H9 (cell line): ENCODE data around the gene GPI. TPM values are rescaled to one million over a fixed set of nuclear protein-coding genes. Genes with fewer than 3 reads are reported as not detected.

Experiments
- DNase-seq: peaks from one replicate; pipeline ENCODE4 v3.0.0-alpha.2; 2017
- H2AFZ ChIP-seq: one replicate; pipeline ENCODE4 v1.6.1; 2013; ENCODE audit warnings: mild to moderate bottlenecking, low read length, control low read depth, moderate library complexity
- H2AK5ac ChIP-seq: 2 replicates; pipeline ENCODE4 v1.6.1; 2013; ENCODE audit warnings: low read length, control low read depth, mixed read lengths; ENCODE audit not compliant: insufficient read length
- H2BK120ac ChIP-seq: one replicate; pipeline ENCODE4 v1.6.1; 2013; ENCODE audit warnings: low read depth, mild to moderate bottlenecking, low read length, control low read depth, inconsistent platforms; ENCODE audit not compliant: poor library complexity, severe bottlenecking
- H2BK12ac ChIP-seq: 2 replicates; pipeline ENCODE4 v1.6.1; 2013; ENCODE audit warnings: low read length, control low read depth, mixed read lengths, low read depth; ENCODE audit not compliant: insufficient read length
- H2BK15ac ChIP-seq: 2 replicates; pipeline ENCODE4 v1.6.1; 2013; ENCODE audit warnings: low read depth, low read length, control low read depth
- H2BK20ac ChIP-seq: one replicate; pipeline ENCODE4 v1.6.1; 2013; ENCODE audit warnings: low read depth, mild to moderate bottlenecking, low read length, control low read depth, inconsistent platforms; ENCODE audit not compliant: poor library complexity, severe bottlenecking
- H2BK5ac ChIP-seq: 2 replicates; pipeline ENCODE4 v1.6.1; 2013; ENCODE audit warnings: low read length, control low read depth, mixed read lengths; ENCODE audit not compliant: insufficient read length
- H3K14ac ChIP-seq: 2 replicates; pipeline ENCODE4 v1.6.1; 2013; ENCODE audit warnings: low read length, control low read depth; ENCODE audit not compliant: insufficient read depth
- H3K18ac ChIP-seq: 2 replicates; pipeline ENCODE4 v1.6.1; 2013; ENCODE audit warnings: low read depth, mild to moderate bottlenecking, mixed read lengths, low read length, control low read depth; ENCODE audit not compliant: insufficient read length
- H3K23ac ChIP-seq: 2 replicates; pipeline ENCODE4 v1.6.1; 2013; ENCODE audit warnings: low read length, control low read depth, mixed read lengths, low read depth; ENCODE audit not compliant: insufficient read length
- H3K23me2 ChIP-seq: 2 replicates; pipeline ENCODE4 v1.6.1; 2013; ENCODE audit warnings: low read depth, mild to moderate bottlenecking, mixed read lengths, low read length, control low read depth; ENCODE audit not compliant: insufficient read length, poor library complexity, severe bottlenecking
- H3K27ac ChIP-seq: 2 replicates; pipeline ENCODE4 v1.5.1; 2013; ENCODE audit warnings: low read length, control low read depth, mixed read lengths, low read depth; ENCODE audit not compliant: insufficient read length
- H3K27me3 ChIP-seq: 2 replicates; pipeline ENCODE4 v1.6.1; 2013; ENCODE audit warnings: low read length, control low read depth, inconsistent platforms; ENCODE audit not compliant: insufficient read depth
- H3K4ac ChIP-seq: 2 replicates; pipeline ENCODE4 v1.6.1; 2013; ENCODE audit warnings: low read depth, mild to moderate bottlenecking, control low read depth, inconsistent platforms, low read length, moderate library complexity
- H3K4me1 ChIP-seq: 2 replicates; pipeline ENCODE4 v1.6.1; 2013; ENCODE audit warnings: low read length, control low read depth, inconsistent platforms; ENCODE audit not compliant: insufficient read depth
- H3K4me2 ChIP-seq: 2 replicates; pipeline ENCODE4 v1.6.1; 2013; ENCODE audit warnings: low read length, control low read depth, mixed read lengths; ENCODE audit not compliant: insufficient read length, insufficient read depth
- H3K56ac ChIP-seq: 2 replicates; pipeline ENCODE4 v1.6.1; 2013; ENCODE audit warnings: low read depth, mild to moderate bottlenecking, mixed read lengths, low read length, control low read depth; ENCODE audit not compliant: insufficient read length
- H3K79me1 ChIP-seq: 2 replicates; pipeline ENCODE4 v1.6.1; 2013; ENCODE audit warnings: low read depth, mild to moderate bottlenecking, moderate library complexity, low read length, control low read depth, inconsistent platforms; ENCODE audit not compliant: insufficient read depth, poor library complexity, severe bottlenecking
- H3K79me2 ChIP-seq: 2 replicates; pipeline ENCODE4 v1.6.1; 2013; ENCODE audit warnings: low read length, control low read depth, inconsistent platforms; ENCODE audit not compliant: insufficient read depth
- H3K9ac ChIP-seq: 2 replicates; pipeline ENCODE4 v1.6.1; 2013; ENCODE audit warnings: low read length, control low read depth, mixed read lengths; ENCODE audit not compliant: insufficient read length; ENCODE audit errors: extremely low read depth
- H3K9me3 ChIP-seq: one replicate; pipeline ENCODE4 v1.6.1; 2013; ENCODE audit warnings: low read depth, low read length, inconsistent platforms; ENCODE audit not compliant: control insufficient read depth
- H3T11ph ChIP-seq: one replicate; pipeline ENCODE4 v1.6.1; 2013; ENCODE audit warnings: mild to moderate bottlenecking, low read length, control low read depth, inconsistent platforms
- H4K20me1 ChIP-seq: one replicate; pipeline ENCODE4 v1.6.1; 2013; ENCODE audit not compliant: control insufficient read depth, insufficient read length, insufficient read depth
- H4K5ac ChIP-seq: 2 replicates; pipeline ENCODE4 v1.6.1; 2013; ENCODE audit warnings: low read depth, mild to moderate bottlenecking, mixed read lengths, low read length, control low read depth; ENCODE audit not compliant: insufficient read length
- H4K8ac ChIP-seq: replicated peaks from 2 replicates; pipeline ENCODE4 v1.6.1; 2013; ENCODE audit warnings: low read length, control low read depth, mixed read lengths, low read depth; ENCODE audit not compliant: insufficient read length
- H4K91ac ChIP-seq: 2 replicates; pipeline ENCODE4 v1.6.1; 2013; ENCODE audit warnings: low read depth, mild to moderate bottlenecking, moderate library complexity, mixed read lengths, low read length, control low read depth; ENCODE audit not compliant: insufficient read length
- H3K27ac Mint-ChIP-seq, 3 experiments: 2 replicates in 2 of 3; 3 replicates in 1 of 3; pipeline ENCODE4 v1.8.0; 2020 to 2021; ENCODE audit warnings: mixed read lengths in 3 of 3, mild to moderate bottlenecking in 1 of 3, moderate library complexity in 1 of 3
- H3K27me3 Mint-ChIP-seq: 2 replicates; pipeline ENCODE4 v1.8.0; 2021; ENCODE audit warnings: low read depth, mild to moderate bottlenecking, moderate library complexity, mixed read lengths
- H3K36me3 Mint-ChIP-seq, 3 experiments: 2 replicates in 2 of 3; 3 replicates in 1 of 3; pipeline ENCODE4 v1.8.0; 2020 to 2021; ENCODE audit warnings: low read depth in 3 of 3, mixed read lengths in 3 of 3; ENCODE audit not compliant: insufficient read depth in 1 of 3
- H3K4me1 Mint-ChIP-seq, 2 experiments: 2 replicates each; pipeline ENCODE4 v1.8.0; 2020; ENCODE audit warnings: mixed read lengths in 2 of 2
- H3K4me3 Mint-ChIP-seq, 2 experiments: 2 replicates in 1 of 2; 3 replicates in 1 of 2; pipeline ENCODE4 v1.8.0; 2020 to 2021; ENCODE audit warnings: mild to moderate bottlenecking in 2 of 2, mixed read lengths in 2 of 2, moderate library complexity in 1 of 2
- H3K9me3 Mint-ChIP-seq, 2 experiments: 2 replicates in 1 of 2; 3 replicates in 1 of 2; pipeline ENCODE4 v1.8.0; 2020; ENCODE audit warnings: mild to moderate bottlenecking in 2 of 2, mixed read lengths in 2 of 2, moderate library complexity in 1 of 2
- WGBS: extraction: QIAGEN DNeasy Blood & Tissue Kit; methylation state at CpG from one replicate; pipeline ENCODE4 v1.1.7; 2013; ENCODE audit warnings: missing lambda C conversion rate, low lambda C conversion rate, mixed read lengths; ENCODE audit not compliant: insufficient read length; ENCODE audit errors: extremely low coverage; 5-methylcytosine and 5-hydroxymethylcytosine counted together
- total RNA-seq: library from RNA; stranded (reverse); gene quantifications from 2 replicates; pipeline ENCODE4 v1.2.1, GENCODE V29; 2021
- TF ChIP-seq, protein P1 (sequence below): fragments of 200-600 bp; sonication (generic); conservative IDR thresholded peaks from 3 replicates; pipeline ENCODE4 v1.8.0; 2021; ENCODE audit warnings: antibody characterized with exemption, mild to moderate bottlenecking

The GPI gene
- total RNA-seq, 1 experiment from 2014 or later, result 373 TPM

DNA sequence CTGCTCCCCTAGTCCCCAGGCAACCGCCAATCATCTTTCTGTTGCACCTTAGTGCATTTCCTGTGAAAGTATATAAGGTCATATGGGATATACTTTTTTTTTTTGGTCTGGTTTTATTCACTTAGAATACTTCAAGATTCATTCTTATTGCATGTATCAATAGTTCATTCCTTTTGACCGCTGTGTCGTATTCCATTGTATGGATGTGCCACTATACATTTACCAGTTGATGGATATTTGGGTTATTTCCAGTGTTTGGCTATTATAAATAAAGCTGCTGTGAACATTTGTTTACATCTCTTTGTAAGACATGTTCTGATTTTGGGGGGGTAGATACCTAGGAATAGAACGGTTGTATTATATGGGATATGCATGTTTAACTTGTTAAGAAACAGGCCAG, 53.3 kb downstream of the GPI start:
- Histone ChIP-seq H4K8ac (no peak overlapping the region), H3K23ac (no peak overlapping the region), H3K79me2 (no peaks in the 10 kb centered on the region; the same call in 1 of the 2 replicates), H2AK5ac (no peak overlapping the region), H2BK120ac (no peak overlapping the region), H3K18ac (no peak overlapping the region), H3K23me2 (no peaks in the 10 kb centered on the region), H2BK20ac (no peak overlapping the region), H3K56ac (no peak overlapping the region), H2BK12ac (no peak overlapping the region), H2BK15ac (no peak overlapping the region), H3K27me3 (no peaks in the 10 kb centered on the region), H3K4ac (no peak overlapping the region), H2AFZ (no peak overlapping the region), H4K5ac (no peak overlapping the region), H2BK5ac (no peak overlapping the region), H3K79me1 (no peaks in the 10 kb centered on the region), H3K9me3 (no peaks in the 10 kb centered on the region), H3T11ph (no peak overlapping the region), H3K9ac (no peak overlapping the region), H4K91ac (no peak overlapping the region), H3K14ac (no peak overlapping the region), H3K27ac (no peak overlapping the region), H3K4me2 (no peak overlapping the region), H4K20me1 (no peaks in the 10 kb centered on the region), H3K4me1 (no peaks in the 10 kb centered on the region)
- DNase-seq, result no peak
- Mint-ChIP-seq H3K4me1 (no peaks in the 10 kb centered on the region), H3K27ac (no peak overlapping the region), H3K9me3 (no peaks in the 10 kb centered on the region), H3K27me3 (no peaks in the 10 kb centered on the region), H3K36me3 (peaks cover 46 to 75% (median 71%) of the 10 kb centered on the region in 3 experiments; a peak in 6 of 7 replicates), H3K4me3 (no peak overlapping the region)
- TF ChIP-seq, protein P1, sequence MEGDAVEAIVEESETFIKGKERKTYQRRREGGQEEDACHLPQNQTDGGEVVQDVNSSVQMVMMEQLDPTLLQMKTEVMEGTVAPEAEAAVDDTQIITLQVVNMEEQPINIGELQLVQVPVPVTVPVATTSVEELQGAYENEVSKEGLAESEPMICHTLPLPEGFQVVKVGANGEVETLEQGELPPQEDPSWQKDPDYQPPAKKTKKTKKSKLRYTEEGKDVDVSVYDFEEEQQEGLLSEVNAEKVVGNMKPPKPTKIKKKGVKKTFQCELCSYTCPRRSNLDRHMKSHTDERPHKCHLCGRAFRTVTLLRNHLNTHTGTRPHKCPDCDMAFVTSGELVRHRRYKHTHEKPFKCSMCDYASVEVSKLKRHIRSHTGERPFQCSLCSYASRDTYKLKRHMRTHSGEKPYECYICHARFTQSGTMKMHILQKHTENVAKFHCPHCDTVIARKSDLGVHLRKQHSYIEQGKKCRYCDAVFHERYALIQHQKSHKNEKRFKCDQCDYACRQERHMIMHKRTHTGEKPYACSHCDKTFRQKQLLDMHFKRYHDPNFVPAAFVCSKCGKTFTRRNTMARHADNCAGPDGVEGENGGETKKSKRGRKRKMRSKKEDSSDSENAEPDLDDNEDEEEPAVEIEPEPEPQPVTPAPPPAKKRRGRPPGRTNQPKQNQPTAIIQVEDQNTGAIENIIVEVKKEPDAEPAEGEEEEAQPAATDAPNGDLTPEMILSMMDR, result no peak
- WGBS, result no CpG with 5 or more reads among the region's 4 CpGs
